Measurements from ENCODE around the gene ABCA4.
"Not testable (repeated sequence)": the region's sequence is repeated elsewhere in the genome, so short reads cannot be mapped to it uniquely, and the experiment has no call there.

The ABCA4 gene

GRCh38 chr1:94120991-94121390, at the start of gene ABCA4:
ABCA4 (minus strand) TSS chr1:94121148; CDS start chr1:94121045, 103 bp downstream.
- DNase-seq = no peak

GRCh38 chr1:94169126-94169525, 48.2 kb upstream of the ABCA4 start:
- no peak for DNase-seq

GRCh38 chr1:94165843-94166242, 44.9 kb upstream of the ABCA4 start:
- no peak for DNase-seq

- DNase-seq = not testable (repeated sequence)
Observed at GRCh38 chr1:94164885-94165284, 43.9 kb upstream of the ABCA4 start.

GRCh38 chr1:94164121-94164520, 43.2 kb upstream of the ABCA4 start:
- DNase-seq = not testable (repeated sequence)

GRCh38 chr1:94163249-94163648, 42.3 kb upstream of the ABCA4 start:
- DNase-seq = not testable (repeated sequence)

- no peak for DNase-seq
Observed at GRCh38 chr1:94160811-94161210, 39.9 kb upstream of the ABCA4 start.

- DNase-seq = no peak
Observed at GRCh38 chr1:94156096-94156625, 35.2 kb upstream of the ABCA4 start.

- no peak for DNase-seq
Observed at GRCh38 chr1:94154989-94155388, 34.0 kb upstream of the ABCA4 start.

- no peak for DNase-seq
Observed at GRCh38 chr1:94153133-94153532, 32.2 kb upstream of the ABCA4 start.

- DNase-seq = not testable (repeated sequence)
Observed at GRCh38 chr1:94149166-94149565, 28.2 kb upstream of the ABCA4 start.

- no peak for DNase-seq
Observed at GRCh38 chr1:94146273-94146672, 25.3 kb upstream of the ABCA4 start.

GRCh38 chr1:94144836-94145235, 23.9 kb upstream of the ABCA4 start:
- DNase-seq = no peak

GRCh38 chr1:94143809-94144176, 22.8 kb upstream of the ABCA4 start:
- DNase-seq = peak; percentile 34

GRCh38 chr1:94143173-94143808, 22.3 kb upstream of the ABCA4 start:
- DNase-seq = no peak

- no peak for DNase-seq
Observed at GRCh38 chr1:94142583-94142982, 21.6 kb upstream of the ABCA4 start.

- no peak for DNase-seq
Observed at GRCh38 chr1:94142022-94142421, 21.1 kb upstream of the ABCA4 start.

- DNase-seq = no peak
Observed at GRCh38 chr1:94132111-94132510, 11.2 kb upstream of the ABCA4 start.

- DNase-seq = no peak
Observed at GRCh38 chr1:94130851-94131595, 10.1 kb upstream of the ABCA4 start.

- no peak for DNase-seq
Observed at GRCh38 chr1:94126651-94127050, 5.7 kb upstream of the ABCA4 start.

- no peak for DNase-seq
Observed at GRCh38 chr1:94125551-94126514, 4.9 kb upstream of the ABCA4 start.

- DNase-seq = no peak
Observed at GRCh38 chr1:94124538-94124937, 3.6 kb upstream of the ABCA4 start.

Data from NCI-H345 (cell line).